ENCODE measurements around the gene CCR4. TPM values are rescaled to one million over a fixed set of nuclear protein-coding genes. Genes with fewer than 3 reads are reported as not detected.

CCR4 gene
- total and polyA plus RNA-seq, 4 donors = 0.08 to 0.20 (median 0.14) TPM

- WGBS (ENCODE audit: insufficient coverage) = no CpG with 5 or more reads among the region's 2 CpGs
- no peaks in the 10 kb centered on the region for H3K27me3 ChIP-seq (ENCODE audit: control insufficient read depth, insufficient read depth, low read length)
- H3K4me3 ChIP-seq (ENCODE audit: low read depth, low read length) = no peak overlapping the region
- DNase-seq (ENCODE audit: low read depth in 4 of 6, low spot score in 6 of 6) = no peak
- H3K4me1 ChIP-seq (ENCODE audit: control insufficient read depth, insufficient read depth, low read length) = no peaks in the 10 kb centered on the region
- no peak overlapping the region for H3K27ac ChIP-seq (ENCODE audit: low read depth, low read length)
- H3K9me3 ChIP-seq (ENCODE audit: control insufficient read depth, insufficient read depth, low read length) = no peaks in the 10 kb centered on the region
- H3K36me3 ChIP-seq (ENCODE audit: control insufficient read depth, insufficient read depth, low read length) = peaks cover 8% of the 10 kb centered on the region
Measured at GRCh38 chr3:33004961-33005360, 53.5 kb downstream of the CCR4 start.

Other genes with a start within 250 kb of the CCR4 start
- 1 to 10 TPM; 1.7 to 1.8 TPM for gene TRIM71, start 133.6 kb upstream of the CCR4 start, total RNA-seq
- gene TRIM71, start 133.6 kb upstream of the CCR4 start, polyA plus RNA-seq (ENCODE audit: insufficient read length in 2 of 2) = 1 to 10 TPM; 1.6 to 1.7 TPM
- 10 to 100 TPM; 27.2 to 47.7 TPM for gene GLB1, start 145.5 kb downstream of the CCR4 start, total RNA-seq
- 10 to 100 TPM; 30.7 to 33.2 TPM for gene GLB1, start 145.5 kb downstream of the CCR4 start, polyA plus RNA-seq (ENCODE audit: insufficient read length in 2 of 2)
- gene TMPPE, start 145.5 kb downstream of the CCR4 start, total RNA-seq = 1 to 10 TPM; 4.7 to 8.2 TPM
- gene TMPPE, start 145.5 kb downstream of the CCR4 start, polyA plus RNA-seq (ENCODE audit: insufficient read length in 2 of 2) = 1 to 10 TPM; 1.3 to 1.5 TPM
- 100 to 1,000 TPM; 105 to 125 TPM for gene CRTAP, start 162.4 kb downstream of the CCR4 start, total RNA-seq
- gene CRTAP, start 162.4 kb downstream of the CCR4 start, polyA plus RNA-seq (ENCODE audit: insufficient read length in 2 of 2) = 10 to 100 TPM; 63.2 to 80.8 TPM